Heart left ventricle (tissue), 13 donors: Measurements from ENCODE around the gene METRNL.

ENCODE experiments used
- POLR2A ChIP-seq, 2 donors: fragments of 450-650 bp; IDR thresholded peaks; one replicate each; pipeline ENCODE4 v1.6.1; 2017; ENCODE audit warnings: antibody characterized with exemption in 2 of 2, mild to moderate bottlenecking in 2 of 2, moderate library complexity in 2 of 2
- TF ChIP-seq, protein P1 (sequence below), 12 donors: fragments of 200-600 bp; sonication (generic) in 4 of 12; IDR thresholded peaks; one replicate each; pipeline versions ENCODE4 v1.5.0 to v1.8.0; 2018 to 2022; ENCODE audit warnings: antibody characterized with exemption in 12 of 12, mild to moderate bottlenecking in 5 of 12
- donor health status: ischemic (EF 13 %, LVEDD 7.1; RV severe dilation, severe dysfunction).
- donor health status: DM: no; HTN: yes; CAD: no.
- donor health status: DM: no; HTN: no; CAD: no.
- donor health status: ischemic (EF 25% LVEDD 6.9; RV normal size, moderate dysfunction).
- donor health status: ischemic (EF 25% LVEDD 5.7; RV mildly dilated, moderate dysfunction).
- donor health status: ischemic (EF 35%, LVEDD 5.7; RV mildly dilated, moderate dysfunction).
- donor health status: nonischemic (EF 11% LVEDD 7.7; RV severe dilation, severe dysfunction).
- donor health status: DM: yes; HTN: yes; CAD: no.
- donor health status: PGD.
- donor health status: ischemic (EF 29% LVEDD 5.4; RV normal size, mild dysfunction).
- donor health status: nonischemic (EF 23%, LVEDD 6.1; RV moderate dilation, normal function).

DNA sequence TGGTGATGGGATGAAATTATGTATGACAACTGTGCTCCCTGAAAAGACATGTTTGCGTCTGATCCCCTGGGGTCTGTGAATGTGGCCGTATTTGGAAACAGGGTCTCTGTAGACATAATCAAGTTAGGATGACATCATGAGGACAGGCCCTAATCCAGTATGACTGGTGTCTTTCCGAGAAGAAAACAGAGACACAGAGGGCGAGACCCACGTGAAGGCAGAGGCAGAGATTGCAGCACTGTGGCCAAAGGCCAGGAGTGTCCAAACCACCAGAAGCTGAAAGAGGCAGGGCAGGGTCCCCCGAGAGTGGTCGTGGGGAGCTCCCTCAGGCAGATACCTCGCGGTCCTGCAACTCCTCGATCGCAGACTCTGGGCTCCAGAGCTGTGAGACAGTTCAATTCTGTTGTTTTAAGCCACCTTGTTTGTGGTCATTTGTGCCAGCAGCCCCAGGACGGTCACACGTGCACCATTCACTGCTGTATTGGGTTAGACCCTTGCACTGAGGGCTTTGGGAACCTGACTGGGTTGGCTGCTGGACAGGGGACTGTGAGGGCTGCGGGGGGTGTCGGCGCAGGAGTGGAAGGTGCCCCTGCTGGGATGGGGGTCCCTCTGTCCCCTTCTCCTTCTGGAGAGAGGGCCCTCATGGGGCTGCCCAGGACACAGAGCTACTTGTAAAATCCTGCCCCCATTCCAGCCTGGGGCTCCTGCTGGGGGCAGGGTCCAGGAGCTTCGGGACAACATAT, 27.7 kb downstream of the METRNL start:
- TF ChIP-seq, protein P1, sequence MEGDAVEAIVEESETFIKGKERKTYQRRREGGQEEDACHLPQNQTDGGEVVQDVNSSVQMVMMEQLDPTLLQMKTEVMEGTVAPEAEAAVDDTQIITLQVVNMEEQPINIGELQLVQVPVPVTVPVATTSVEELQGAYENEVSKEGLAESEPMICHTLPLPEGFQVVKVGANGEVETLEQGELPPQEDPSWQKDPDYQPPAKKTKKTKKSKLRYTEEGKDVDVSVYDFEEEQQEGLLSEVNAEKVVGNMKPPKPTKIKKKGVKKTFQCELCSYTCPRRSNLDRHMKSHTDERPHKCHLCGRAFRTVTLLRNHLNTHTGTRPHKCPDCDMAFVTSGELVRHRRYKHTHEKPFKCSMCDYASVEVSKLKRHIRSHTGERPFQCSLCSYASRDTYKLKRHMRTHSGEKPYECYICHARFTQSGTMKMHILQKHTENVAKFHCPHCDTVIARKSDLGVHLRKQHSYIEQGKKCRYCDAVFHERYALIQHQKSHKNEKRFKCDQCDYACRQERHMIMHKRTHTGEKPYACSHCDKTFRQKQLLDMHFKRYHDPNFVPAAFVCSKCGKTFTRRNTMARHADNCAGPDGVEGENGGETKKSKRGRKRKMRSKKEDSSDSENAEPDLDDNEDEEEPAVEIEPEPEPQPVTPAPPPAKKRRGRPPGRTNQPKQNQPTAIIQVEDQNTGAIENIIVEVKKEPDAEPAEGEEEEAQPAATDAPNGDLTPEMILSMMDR (IDR thresholded peaks at IDR 0.05) = no peak
- no peak for TF ChIP-seq POLR2A (IDR thresholded peaks at IDR 0.05)
